Endothelial cell of umbilical vein (primary cell): Measurements from ENCODE around the gene FAM210A. TPM values are rescaled to one million over a fixed set of nuclear protein-coding genes. Genes with fewer than 3 reads are reported as not detected.

ENCODE experiments used
- BruUV-seq: library from RNA; stranded (reverse); fragments of 400-500 nt; replicated peaks from 2 replicates; lab custom pipeline; 2021; lab: Mats Ljungman, UMichigan
- CTCF ChIA-PET: fragments of 300-600, 350-600 bp; sonication (Branson Sonifier 250); formaldehyde crosslinking; loops from one replicate; lab custom pipeline; 2021; ENCODE audit warnings: antibody characterized with exemption, inconsistent platforms; lab: Charles Lee
- POLR2A ChIA-PET: fragments of 300-600, 350-600 bp; sonication (Branson Sonifier 250); formaldehyde crosslinking; loops from one replicate; lab custom pipeline; 2021; ENCODE audit warnings: antibody characterized with exemption, inconsistent platforms; lab: Charles Lee
- DNase-seq: peaks from one replicate; pipeline ENCODE4 v3.0.0-alpha.2; 2011; ENCODE audit warnings: low read depth, low spot score
- FAIRE-seq: peaks from 2 replicates; lab custom pipeline; 2011; peaks lifted over from hg19 to GRCh38; lab: Jason Lieb, UNC
- H2AFZ ChIP-seq: 2 replicates; pipeline ENCODE4 v1.6.0; 2012; ENCODE audit warnings: low read depth, low read length, control low read depth, inconsistent platforms
- H3K27ac ChIP-seq: 2 replicates; pipeline ENCODE4 v1.5.1; 2011; ENCODE audit warnings: low read depth, mild to moderate bottlenecking, control low read depth, low read length, moderate library complexity; ENCODE audit not compliant: insufficient read depth
- H3K27me3 ChIP-seq, 2 experiments: 2 replicates each; pipeline versions ENCODE4 v1.6.0 to v1.6.1; 2011; ENCODE audit warnings: low read length in 2 of 2, mixed read lengths in 1 of 2; ENCODE audit not compliant: control insufficient read depth in 2 of 2, insufficient read depth in 2 of 2
- H3K36me3 ChIP-seq, 2 experiments: 2 replicates in 1 of 2; 3 replicates in 1 of 2; pipeline ENCODE4 v1.5.1; 2011; ENCODE audit warnings: low read length in 2 of 2, mild to moderate bottlenecking in 1 of 2, moderate library complexity in 1 of 2; ENCODE audit not compliant: control insufficient read depth in 2 of 2, insufficient read depth in 2 of 2; ENCODE audit errors: extremely low read depth in 1 of 2
- H3K4me1 ChIP-seq: 3 replicates; pipeline ENCODE4 v1.5.1; 2011; ENCODE audit warnings: mild to moderate bottlenecking, low read length; ENCODE audit not compliant: control insufficient read depth, insufficient read depth; ENCODE audit errors: extremely low read depth
- H3K4me2 ChIP-seq: 2 replicates; pipeline ENCODE4 v1.6.1; 2011; ENCODE audit warnings: low read length, control low read depth, mixed read lengths; ENCODE audit not compliant: insufficient read depth
- H3K4me3 ChIP-seq, 3 experiments: fragments of 200-600 bp in 1 of 3; sonication (generic), shearing (Covaris generic) in 1 of 3; replicated peaks in 1 of 3; 2 replicates each; pipeline ENCODE4 v1.5.1; 2011 to 2016; ENCODE audit warnings: control low read depth in 3 of 3, low read length in 3 of 3, mild to moderate bottlenecking in 2 of 3, inconsistent platforms in 1 of 3, low read depth in 1 of 3, moderate library complexity in 1 of 3; ENCODE audit not compliant: insufficient read depth in 1 of 3
- H3K79me2 ChIP-seq: 2 replicates; pipeline ENCODE4 v1.6.0; 2012; ENCODE audit warnings: low read length, inconsistent platforms; ENCODE audit not compliant: control insufficient read depth, insufficient read depth
- H3K9ac ChIP-seq: replicated peaks from 2 replicates; pipeline ENCODE3; 2011; ENCODE audit warnings: low read length, control low read depth; ENCODE audit not compliant: insufficient read depth; ENCODE audit errors: extremely low read depth
- H3K9me1 ChIP-seq: replicated peaks from 3 replicates; pipeline ENCODE4 v1.6.0; 2011; ENCODE audit warnings: mild to moderate bottlenecking, low read length; ENCODE audit not compliant: control insufficient read depth, insufficient read depth; ENCODE audit errors: extremely low read depth
- H3K9me3 ChIP-seq: replicated peaks from 2 replicates; pipeline ENCODE4 v1.5.1; 2012; ENCODE audit warnings: low read length, inconsistent platforms; ENCODE audit not compliant: control insufficient read depth, insufficient read depth
- H4K20me1 ChIP-seq: replicated peaks from 2 replicates; pipeline ENCODE3; 2011; ENCODE audit warnings: mild to moderate bottlenecking, low read length; ENCODE audit not compliant: control insufficient read depth, insufficient read depth; ENCODE audit errors: extremely low read depth
- CTCF ChIP-seq, 2 donors: IDR thresholded peaks; 1 replicate in 1 of 2; 2 replicates in 1 of 2; pipeline ENCODE4 v1.5.1; 2011; ENCODE audit warnings: low read length in 2 of 2, mild to moderate bottlenecking in 2 of 2, moderate library complexity in 2 of 2, control low read depth in 1 of 2, inconsistent platforms in 1 of 2, low read depth in 1 of 2; ENCODE audit not compliant: insufficient read depth in 1 of 2; ENCODE audit errors: extremely low read depth in 1 of 2
- EZH2 ChIP-seq: IDR thresholded peaks from 2 replicates; pipeline ENCODE4 v1.6.1; 2012; ENCODE audit warnings: borderline replicate concordance, low read depth, mild to moderate bottlenecking, moderate library complexity, low read length, inconsistent platforms; ENCODE audit not compliant: severe bottlenecking
- FOS ChIP-seq: IDR thresholded peaks from 2 replicates; pipeline ENCODE4 v1.6.1; 2011; ENCODE audit warnings: mild to moderate bottlenecking, low read length, moderate library complexity, borderline replicate concordance; ENCODE audit not compliant: insufficient read depth
- GATA2 ChIP-seq: IDR thresholded peaks from 2 replicates; pipeline ENCODE4 v1.7.0; 2011; ENCODE audit warnings: low read depth, mild to moderate bottlenecking, moderate library complexity, mixed read lengths, low read length; ENCODE audit not compliant: insufficient read length, insufficient read depth
- JUN ChIP-seq: IDR thresholded peaks from 2 replicates; pipeline ENCODE4 v1.6.1; 2011; ENCODE audit warnings: borderline replicate concordance, low read depth; ENCODE audit not compliant: insufficient read length, insufficient read depth
- MYC ChIP-seq: IDR thresholded peaks from one replicate; pipeline ENCODE4 v1.6.1; 2011; ENCODE audit warnings: mild to moderate bottlenecking, low read depth, low read length
- POLR2A ChIP-seq: IDR thresholded peaks from 2 replicates; pipeline ENCODE4 v1.6.1; 2012; ENCODE audit warnings: low read depth, mild to moderate bottlenecking, control low read depth, low read length
- POLR2AphosphoS5 ChIP-seq: IDR thresholded peaks from 2 replicates; pipeline ENCODE4 v1.6.1; 2012; ENCODE audit warnings: low read depth, mild to moderate bottlenecking, control low read depth, low read length, moderate library complexity; ENCODE audit not compliant: insufficient read depth
- dilution Hi-C: fragments of 300-500 bp; cut with MboI; formaldehyde crosslinking; loops from one replicate; pipeline ENCODE4 v1.15.0; 2019; ENCODE audit warnings: low sequenced_read_pairs; ENCODE audit not compliant: extremely low pct_ligation_motif_present
- intact Hi-C: fragments of 100-400 bp; cut with micrococcal nuclease; formaldehyde crosslinking; loops from one replicate; pipeline ENCODE4 v1.10.0; 2022
- polyA plus RNA-seq, 4 experiments: library from polyadenylated mRNA; depleted of rRNA in 3 of 4; stranded (reverse) in 3 of 4; unstranded in 1 of 4; fragments of >200 nt; gene quantifications; 2 replicates each; pipeline versions ENCODE4 v1.2.1 to v1.2.3, GENCODE V29; 2011 to 2012; ENCODE audit warnings: missing spikeins in 1 of 4
- total RNA-seq: library from RNA; stranded (reverse); gene quantifications from 2 replicates; pipeline ENCODE4 v1.2.3, GENCODE V29; 2021
- TF ChIP-seq, protein P1 (sequence below): IDR thresholded peaks from 2 replicates; pipeline ENCODE4 v1.6.1; 2011; ENCODE audit not compliant: insufficient read depth, insufficient read length

FAM210A gene
- total and polyA plus RNA-seq, 2 donors (not counting 3 experiments of a cell fraction or from before 2014, with no cell fraction given): 7.1 to 17.3 TPM

DNA sequence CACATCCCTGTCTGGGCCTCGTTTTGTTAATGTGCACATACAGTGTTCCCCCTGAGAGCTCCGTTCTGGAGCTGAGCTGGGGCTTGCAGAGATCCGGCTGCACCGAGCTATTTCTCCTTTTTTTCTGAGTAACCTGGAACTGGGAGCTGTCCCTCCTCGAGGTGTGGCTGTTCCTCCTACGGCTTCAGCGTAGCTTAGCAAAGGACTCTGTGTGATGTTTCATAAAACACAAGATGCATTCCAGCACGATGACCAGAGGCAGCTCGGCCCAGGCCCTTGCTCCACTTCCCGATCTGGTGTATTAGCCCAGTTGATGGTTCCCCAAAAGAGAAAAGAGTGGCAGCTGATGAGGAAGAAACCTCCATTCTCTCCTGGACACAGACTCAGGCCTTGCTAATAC lies 103.0 kb downstream of the FAM210A start:
- H3K79me2 ChIP-seq: no peaks in the 10 kb centered on the region
- no peak for TF ChIP-seq CTCF (IDR thresholded peaks at IDR 0.05; ENCODE audit: extremely low read depth in 1 of 2, insufficient read depth in 1 of 2, low read depth in 1 of 2, low read length in 2 of 2)
- TF ChIP-seq POLR2AphosphoS5: no peak
- TF ChIP-seq FOS: no peak
- TF ChIP-seq POLR2A: no peak
- no peak for TF ChIP-seq MYC
- no peak for TF ChIP-seq EZH2
- TF ChIP-seq GATA2: no peak
- TF ChIP-seq JUN: no peak
- TF ChIP-seq, protein P1, sequence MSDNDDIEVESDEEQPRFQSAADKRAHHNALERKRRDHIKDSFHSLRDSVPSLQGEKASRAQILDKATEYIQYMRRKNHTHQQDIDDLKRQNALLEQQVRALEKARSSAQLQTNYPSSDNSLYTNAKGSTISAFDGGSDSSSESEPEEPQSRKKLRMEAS: no peak
- H3K9ac ChIP-seq: no peak overlapping the region
- FAIRE-seq (no peak), DNase-seq (no peak)
- no TSS peak for BruUV-seq
- no peaks in the 10 kb centered on the region for H3K36me3 ChIP-seq
- no peaks in the 10 kb centered on the region for H3K9me1 ChIP-seq
- dilution Hi-C loops (no loop called here), intact Hi-C loops (no loop called here)
- no peak overlapping the region for H3K27ac ChIP-seq
- no peak overlapping the region for H3K4me3 ChIP-seq
- no peak overlapping the region for H3K4me2 ChIP-seq
- H4K20me1 ChIP-seq: no peaks in the 10 kb centered on the region
- POLR2A ChIA-PET: no interaction called here
- no peaks in the 10 kb centered on the region for H3K9me3 ChIP-seq
- CTCF ChIA-PET: interaction anchor here (1.2 kb wide), 1 partner anchor 92 kb away, joined by 3 read pairs; no protein-coding TSS in a partner anchor
- H2AFZ ChIP-seq: no peak overlapping the region
- no peaks in the 10 kb centered on the region for H3K27me3 ChIP-seq
- peaks cover 6% of the 10 kb centered on the region for H3K4me1 ChIP-seq
